Thymus (tissue), 11 donors: ENCODE data around the gene PCDH9. TPM values are rescaled to one million over a fixed set of nuclear protein-coding genes. Genes with fewer than 3 reads are reported as not detected.

Source experiments
- DNase-seq, 9 donors: peaks; one replicate each; pipeline ENCODE4 v3.0.0-alpha.2; 2013; ENCODE audit warnings: low spot score in 9 of 9, low read depth in 6 of 9, missing footprints in 1 of 9
- H3K27ac ChIP-seq, 2 donors: one replicate each; pipeline ENCODE4 v1.5.1; 2013; ENCODE audit warnings: control low read depth in 1 of 2, low read depth in 1 of 2, low read length in 1 of 2, mild to moderate bottlenecking in 1 of 2, moderate library complexity in 1 of 2
- H3K27me3 ChIP-seq, 2 donors: one replicate each; pipeline ENCODE4 v1.5.1; 2013; ENCODE audit warnings: low read length in 1 of 2; ENCODE audit not compliant: control insufficient read depth in 2 of 2, insufficient read depth in 1 of 2
- H3K36me3 ChIP-seq, 2 donors: one replicate each; pipeline ENCODE4 v1.5.1; 2013; ENCODE audit warnings: low read length in 1 of 2, mild to moderate bottlenecking in 1 of 2, moderate library complexity in 1 of 2; ENCODE audit not compliant: control insufficient read depth in 2 of 2, insufficient read depth in 2 of 2
- H3K4me1 ChIP-seq, 2 donors: one replicate each; pipeline ENCODE4 v1.5.1; 2013; ENCODE audit warnings: low read length in 2 of 2; ENCODE audit not compliant: control insufficient read depth in 2 of 2, insufficient read depth in 2 of 2
- H3K4me3 ChIP-seq, 2 donors: one replicate each; pipeline ENCODE4 v1.5.1; 2013; ENCODE audit warnings: low read length in 2 of 2, control low read depth in 1 of 2, mild to moderate bottlenecking in 1 of 2
- H3K9me3 ChIP-seq, 2 donors: one replicate each; pipeline ENCODE4 v1.5.1; 2013; ENCODE audit warnings: low read length in 1 of 2, mild to moderate bottlenecking in 1 of 2; ENCODE audit not compliant: control insufficient read depth in 2 of 2, insufficient read depth in 1 of 2
- WGBS: extraction: QIAGEN DNeasy Blood & Tissue Kit; methylation state at CpG from one replicate; pipeline ENCODE4 v1.1.7; 2013; 5-methylcytosine and 5-hydroxymethylcytosine counted together
- polyA plus RNA-seq: library from polyadenylated mRNA; stranded (reverse); fragments of 200-250 nt; gene quantifications from one replicate; pipeline ENCODE4 v1.2.3, GENCODE V29; 2013
- total RNA-seq: library from RNA; stranded (reverse); fragments of 120-200 nt; gene quantifications from one replicate; pipeline ENCODE4 v1.2.4, GENCODE V29; 2013
- donor health status: healthy.

PCDH9 gene
- total and polyA plus RNA-seq, 2 donors, result 0.82 to 5.0 TPM

DNA sequence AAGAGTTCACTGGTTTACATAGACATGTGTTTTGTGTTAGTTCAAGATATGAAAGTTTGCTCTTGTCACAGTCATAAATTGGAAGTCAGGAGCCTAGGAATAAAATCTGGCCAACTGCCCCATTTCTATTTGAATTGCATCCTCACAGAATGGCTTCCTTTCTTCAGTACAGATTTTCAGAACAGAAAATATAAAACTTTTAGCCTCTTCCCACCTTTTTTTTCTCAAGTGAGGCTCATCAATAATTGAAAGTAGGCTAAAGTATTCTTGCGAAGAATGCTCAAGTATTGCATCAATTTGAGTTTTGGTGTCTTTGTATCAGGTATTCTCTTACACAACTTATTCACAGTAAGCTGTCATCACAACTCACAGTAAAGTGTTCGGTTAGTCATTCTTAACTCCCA is 802.7 kb downstream of the PCDH9 start:
- Histone ChIP-seq H3K27me3 (no peaks in the 10 kb centered on the region), H3K4me1 (no peaks in the 10 kb centered on the region), H3K9me3 (no peaks in the 10 kb centered on the region), H3K36me3 (no peaks in the 10 kb centered on the region), H3K27ac (no peak overlapping the region), H3K4me3 (no peak overlapping the region)
- WGBS, result 95% methylated on average over 2 of the region's 2 CpGs
- no peak for DNase-seq

DNA sequence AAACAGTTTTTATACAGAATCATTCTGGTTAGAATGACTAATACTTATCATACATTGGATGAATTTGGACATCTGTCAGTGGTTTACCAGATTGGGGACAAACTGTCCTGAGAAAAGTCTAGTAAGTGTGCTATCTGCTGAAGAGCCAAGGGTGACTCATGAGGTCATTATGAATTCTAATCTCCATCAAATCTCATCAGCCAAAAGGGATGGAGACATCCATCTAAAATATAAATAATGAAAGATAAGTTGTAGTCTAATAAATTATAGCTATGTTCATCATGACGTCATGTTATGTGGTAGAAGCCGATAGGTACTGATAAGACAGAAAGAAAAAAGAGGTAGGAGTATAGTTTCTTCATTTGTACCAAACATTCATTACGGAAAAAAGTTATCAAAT is 804.4 kb downstream of the PCDH9 start:
- H3K27me3 ChIP-seq, result no peaks in the 10 kb centered on the region
- no peak for DNase-seq
- no peak overlapping the region for H3K4me3 ChIP-seq
- H3K4me1 ChIP-seq, result no peaks in the 10 kb centered on the region
- H3K36me3 ChIP-seq, result no peaks in the 10 kb centered on the region
- 62% methylated on average over 3 of the region's 3 CpGs for WGBS
- H3K27ac ChIP-seq, result no peak overlapping the region
- no peaks in the 10 kb centered on the region for H3K9me3 ChIP-seq

DNA sequence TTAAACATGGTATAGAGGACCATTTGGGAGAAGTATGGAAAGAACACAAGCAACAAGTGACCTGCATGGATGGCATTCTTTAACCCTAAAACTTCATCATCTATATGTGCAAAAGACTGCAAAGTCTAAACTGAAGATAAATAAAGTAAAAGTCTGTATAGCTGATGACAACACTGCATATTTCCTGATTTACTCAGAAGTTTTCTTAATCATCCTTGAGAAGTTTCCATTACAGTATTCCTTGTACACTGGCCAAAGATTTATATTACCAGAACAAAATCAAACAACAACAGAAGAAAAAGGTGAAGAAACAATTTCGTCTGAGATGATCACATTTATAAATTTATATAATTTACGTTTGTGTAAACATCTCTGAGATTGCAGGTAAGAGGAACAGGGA is 805.7 kb downstream of the PCDH9 start:
- Histone ChIP-seq H3K4me1 (no peaks in the 10 kb centered on the region), H3K27ac (no peak overlapping the region), H3K9me3 (peaks cover 0 to 10% of the 10 kb centered on the region in 2 donors), H3K27me3 (no peaks in the 10 kb centered on the region), H3K36me3 (no peaks in the 10 kb centered on the region), H3K4me3 (no peak overlapping the region)
- DNase-seq, result no peak
- 92% methylated on average over 2 of the region's 2 CpGs for WGBS

DNA sequence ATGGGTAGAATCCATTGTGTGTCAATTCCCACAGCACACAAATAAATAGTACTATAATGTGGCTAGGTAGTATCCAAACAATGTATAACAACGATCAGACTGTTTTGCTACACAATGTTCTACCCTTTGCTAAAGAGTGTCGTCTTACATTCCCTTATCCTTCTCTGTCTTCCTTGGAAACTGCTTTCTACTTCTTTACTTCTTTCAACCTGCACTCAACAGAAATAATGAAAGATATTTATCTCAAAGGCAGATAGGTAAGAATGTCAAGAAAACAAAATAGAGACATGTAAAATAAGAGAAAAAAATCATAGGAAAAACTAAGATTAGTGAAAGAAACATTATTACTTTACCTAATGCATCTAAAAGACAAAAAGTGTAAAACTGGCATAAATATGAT is 814.7 kb downstream of the PCDH9 start:
- H3K4me3 ChIP-seq, result no peak overlapping the region
- H3K36me3 ChIP-seq, result no peaks in the 10 kb centered on the region
- 95% methylated on average over 2 of the region's 2 CpGs for WGBS
- H3K4me1 ChIP-seq, result no peaks in the 10 kb centered on the region
- peaks cover 0 to 13% of the 10 kb centered on the region in 2 donors for H3K9me3 ChIP-seq
- no peak for DNase-seq
- no peak overlapping the region for H3K27ac ChIP-seq
- no peaks in the 10 kb centered on the region for H3K27me3 ChIP-seq

DNA sequence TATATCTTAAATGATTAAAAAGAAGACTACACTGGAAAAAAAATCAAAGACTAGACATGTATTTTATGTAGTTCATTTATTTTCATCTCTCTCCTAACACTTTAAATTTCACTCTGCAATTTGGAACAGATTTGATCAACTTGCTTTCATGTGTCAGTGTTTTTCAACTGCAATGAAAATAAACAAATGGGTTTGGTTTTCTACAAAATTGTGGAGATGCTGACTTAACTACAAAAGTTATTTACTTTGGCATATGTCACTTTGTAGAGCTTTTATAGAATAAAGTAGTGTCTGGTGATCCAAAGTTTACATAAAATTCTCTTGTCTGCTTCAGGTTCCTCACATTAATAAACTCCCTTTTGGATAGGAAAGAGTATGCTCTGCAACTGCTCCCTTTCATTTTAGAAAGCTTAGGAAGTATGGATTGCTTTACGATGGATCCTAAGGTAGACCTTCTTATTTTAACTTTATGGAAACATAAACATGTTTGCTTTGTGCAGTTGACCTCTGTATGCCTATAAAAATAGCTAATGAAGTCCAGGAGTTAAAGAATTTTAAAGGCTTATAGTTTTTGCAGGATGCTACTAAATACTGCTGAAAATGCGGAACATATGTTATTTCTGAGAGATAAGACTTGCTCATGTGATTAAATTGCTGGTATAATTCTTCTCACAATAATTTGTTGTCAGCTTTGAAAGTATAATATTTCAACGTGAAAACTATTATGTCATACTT is 815.9 kb downstream of the PCDH9 start:
- WGBS, result 94% methylated on average over 3 of the region's 3 CpGs
- no peaks in the 10 kb centered on the region for H3K27me3 ChIP-seq
- no peak for DNase-seq
- H3K4me3 ChIP-seq, result no peak overlapping the region
- H3K36me3 ChIP-seq, result no peaks in the 10 kb centered on the region
- no peak overlapping the region for H3K27ac ChIP-seq
- no peaks in the 10 kb centered on the region for H3K4me1 ChIP-seq
- peaks cover 0 to under 1% of the 10 kb centered on the region in 2 donors for H3K9me3 ChIP-seq

DNA sequence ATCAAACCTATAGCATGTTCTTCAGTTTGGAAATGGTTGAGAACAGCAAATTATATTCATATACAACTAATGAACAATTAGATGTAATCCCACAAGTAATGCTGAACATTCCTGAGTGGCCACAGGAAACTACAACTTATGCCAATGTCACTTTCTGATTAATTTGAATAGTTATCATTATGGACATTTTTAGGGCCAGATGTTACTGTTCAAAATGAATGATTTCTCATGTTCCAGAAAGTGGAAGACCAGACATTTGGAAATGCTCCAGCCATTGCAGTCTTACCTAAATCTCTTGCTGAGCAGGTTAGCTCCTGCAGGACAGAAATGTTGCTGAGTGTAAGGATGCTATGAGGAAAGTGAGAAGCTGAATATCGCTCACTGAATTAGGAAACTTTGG is 819.8 kb downstream of the PCDH9 start:
- H3K4me1 ChIP-seq, result no peaks in the 10 kb centered on the region
- 96% methylated on average over 1 of the region's 1 CpG for whole genome bisulfite sequencing
- H3K9me3 ChIP-seq, result no peaks in the 10 kb centered on the region
- no peak overlapping the region for H3K4me3 ChIP-seq
- no peaks in the 10 kb centered on the region for H3K27me3 ChIP-seq
- DNase-seq, result no peak
- no peak overlapping the region for H3K27ac ChIP-seq
- no peaks in the 10 kb centered on the region for H3K36me3 ChIP-seq

DNA sequence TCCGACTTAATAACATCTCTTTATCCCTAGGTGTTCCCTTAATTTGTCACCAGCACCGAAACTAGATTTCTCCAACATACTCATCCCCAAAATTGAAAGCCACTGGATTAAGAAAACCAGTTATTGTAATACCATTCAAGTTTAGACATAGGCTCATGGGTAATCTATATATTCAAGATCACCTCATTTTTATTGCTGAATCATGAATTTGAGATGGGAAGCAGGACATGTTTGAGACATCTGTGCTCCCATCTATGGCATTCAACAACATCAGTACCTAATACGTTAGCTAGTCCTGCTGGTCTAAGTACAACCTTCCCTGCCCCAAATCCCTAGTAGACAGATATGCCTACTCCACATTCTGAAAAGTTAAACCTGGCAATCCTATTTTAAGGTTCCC is 820.6 kb downstream of the PCDH9 start:
- no peaks in the 10 kb centered on the region for H3K27me3 ChIP-seq
- 96% methylated on average over 3 of the region's 3 CpGs for WGBS
- H3K27ac ChIP-seq, result no peak overlapping the region
- no peaks in the 10 kb centered on the region for H3K4me1 ChIP-seq
- no peak overlapping the region for H3K4me3 ChIP-seq
- DNase-seq, result no peak
- H3K36me3 ChIP-seq, result no peaks in the 10 kb centered on the region
- H3K9me3 ChIP-seq, result no peaks in the 10 kb centered on the region

DNA sequence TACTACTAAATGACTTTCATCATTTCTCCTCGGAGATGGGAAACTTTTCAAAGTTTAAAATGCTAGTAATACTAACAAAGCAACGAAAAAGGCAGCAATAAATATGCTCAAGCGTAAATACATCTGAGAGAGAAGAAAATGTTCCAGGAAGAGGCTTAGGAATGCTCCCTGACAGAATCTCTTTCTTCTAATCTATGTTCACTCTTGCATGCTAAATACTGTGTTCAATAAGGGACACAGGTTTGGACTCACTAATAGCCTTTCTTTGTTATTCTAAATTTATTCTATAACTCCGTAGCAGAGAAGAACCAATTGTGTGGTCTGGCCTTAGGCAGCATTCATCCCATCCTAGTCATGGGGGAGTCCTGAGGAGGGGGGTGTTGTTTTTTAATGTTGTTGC is 823.0 kb downstream of the PCDH9 start:
- 95% methylated on average over 4 of the region's 4 CpGs for WGBS
- Histone ChIP-seq H3K4me3 (no peak overlapping the region), H3K36me3 (no peaks in the 10 kb centered on the region), H3K27ac (no peak overlapping the region), H3K27me3 (no peaks in the 10 kb centered on the region), H3K4me1 (no peaks in the 10 kb centered on the region), H3K9me3 (no peaks in the 10 kb centered on the region)
- DNase-seq, result no peak

DNA sequence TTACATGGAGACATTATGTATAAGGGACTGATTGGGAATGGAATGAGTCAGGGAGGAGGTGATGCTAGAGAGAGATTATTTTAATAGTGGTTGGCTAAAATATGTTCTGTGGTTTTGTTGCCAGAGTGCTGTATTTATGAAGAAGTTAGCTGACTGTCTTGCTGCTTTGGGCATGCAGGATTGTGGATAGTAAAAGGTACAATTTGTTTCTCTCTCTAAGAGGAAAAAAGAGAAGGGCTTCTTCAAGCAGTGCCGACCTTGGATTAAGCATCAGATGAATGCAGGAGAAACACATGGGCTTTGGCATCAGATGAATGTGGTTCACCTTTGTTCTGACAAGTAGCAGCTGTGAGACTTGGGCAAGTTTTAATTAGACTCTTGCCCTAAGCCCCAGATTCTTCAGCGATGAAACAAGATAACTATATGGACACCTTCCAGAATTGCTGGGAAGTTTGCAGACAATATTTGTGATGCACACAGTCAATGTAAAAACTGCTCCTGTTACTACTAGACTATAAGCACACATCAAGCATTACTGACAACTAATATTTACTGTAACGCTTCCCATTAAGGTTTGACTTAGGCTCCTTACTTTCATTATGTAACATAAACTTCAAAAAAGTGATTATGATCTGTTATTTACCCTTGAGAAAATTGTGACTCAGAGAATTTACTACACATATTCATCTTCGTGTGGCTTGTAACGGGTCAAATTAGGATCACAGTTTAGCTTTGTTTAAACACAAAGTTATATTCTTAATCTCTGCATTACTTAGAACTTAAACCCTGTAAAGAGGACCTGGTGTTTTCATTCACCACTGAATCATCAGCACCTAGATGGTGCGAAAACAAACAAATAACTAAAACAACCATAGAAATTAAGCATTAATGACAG is 824.0 kb downstream of the PCDH9 start:
- no peaks in the 10 kb centered on the region for H3K36me3 ChIP-seq
- H3K4me1 ChIP-seq, result no peaks in the 10 kb centered on the region
- no peaks in the 10 kb centered on the region for H3K9me3 ChIP-seq
- no peak overlapping the region for H3K27ac ChIP-seq
- WGBS, result 94% methylated on average over 6 of the region's 6 CpGs
- no peak overlapping the region for H3K4me3 ChIP-seq
- no peak for DNase-seq
- H3K27me3 ChIP-seq, result no peaks in the 10 kb centered on the region
